ENCODE data around the gene ADGRD2. TPM values are rescaled to one million over a fixed set of nuclear protein-coding genes. Genes with fewer than 3 reads are reported as not detected.

ADGRD2 gene
- total RNA-seq, 1 experiment from 2014 or later, result not detected

DNA sequence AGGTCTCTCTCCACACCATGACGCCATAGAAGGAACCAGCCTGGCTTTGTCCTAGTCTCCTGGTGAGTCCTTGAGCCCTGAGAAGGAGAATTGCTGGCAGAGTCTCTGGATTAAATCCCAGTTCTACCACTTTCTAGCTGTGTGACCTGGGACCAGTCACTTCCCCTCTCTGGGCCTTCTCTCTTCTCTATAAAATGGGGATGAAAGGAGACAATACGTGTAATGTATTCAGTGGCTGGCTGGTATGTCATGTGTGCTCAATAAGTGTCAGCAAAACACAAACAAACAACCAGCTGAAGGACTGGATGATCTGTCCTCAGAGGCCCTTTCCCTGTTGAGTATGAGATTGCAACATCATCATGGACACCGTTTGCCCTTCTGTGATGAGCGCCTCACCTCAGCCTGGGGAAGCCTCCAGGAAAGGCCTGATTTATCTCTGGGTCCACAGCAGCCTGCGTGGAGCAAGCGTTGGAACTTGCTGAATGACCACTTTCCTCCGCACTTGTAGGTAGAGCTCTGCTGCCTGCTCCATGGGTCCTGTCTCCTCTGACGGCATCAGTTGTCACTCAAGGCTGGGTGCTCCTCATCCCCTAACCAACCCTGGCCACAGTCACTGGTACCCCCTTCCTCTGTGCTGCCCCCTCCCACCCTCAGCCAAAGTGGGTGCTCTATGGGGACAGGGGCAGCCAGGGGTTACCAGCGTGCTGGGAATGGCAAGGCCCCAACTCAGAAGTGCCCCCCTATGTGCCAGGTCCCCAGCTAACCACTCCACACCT is 60.6 kb downstream of the ADGRD2 start:
- DNase-seq (ENCODE audit: low read depth), result peak; percentile 46

DNA sequence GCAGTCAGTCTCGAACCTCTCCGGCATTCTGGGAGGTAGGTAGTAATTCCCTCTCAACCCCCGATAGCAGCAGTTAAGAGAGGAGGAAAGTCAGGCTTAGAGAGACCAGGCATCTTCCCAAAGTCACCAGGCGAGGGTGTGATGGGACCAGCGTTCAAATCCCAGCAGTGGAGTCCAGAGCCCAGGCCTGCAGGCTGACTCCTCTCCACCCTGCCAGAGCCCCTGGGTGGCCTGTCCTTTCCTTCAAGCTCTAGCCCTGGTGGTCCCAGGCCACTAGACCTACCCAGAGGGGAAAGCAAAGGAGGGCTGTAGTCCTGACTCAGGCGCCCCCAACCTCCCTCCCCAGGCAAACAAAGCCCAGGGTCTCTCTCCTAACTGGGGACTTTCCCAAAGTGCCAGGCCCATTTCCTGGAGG is 61.2 kb downstream of the ADGRD2 start:
- peak; percentile 41 for DNase-seq (ENCODE audit: low read depth)

DNA sequence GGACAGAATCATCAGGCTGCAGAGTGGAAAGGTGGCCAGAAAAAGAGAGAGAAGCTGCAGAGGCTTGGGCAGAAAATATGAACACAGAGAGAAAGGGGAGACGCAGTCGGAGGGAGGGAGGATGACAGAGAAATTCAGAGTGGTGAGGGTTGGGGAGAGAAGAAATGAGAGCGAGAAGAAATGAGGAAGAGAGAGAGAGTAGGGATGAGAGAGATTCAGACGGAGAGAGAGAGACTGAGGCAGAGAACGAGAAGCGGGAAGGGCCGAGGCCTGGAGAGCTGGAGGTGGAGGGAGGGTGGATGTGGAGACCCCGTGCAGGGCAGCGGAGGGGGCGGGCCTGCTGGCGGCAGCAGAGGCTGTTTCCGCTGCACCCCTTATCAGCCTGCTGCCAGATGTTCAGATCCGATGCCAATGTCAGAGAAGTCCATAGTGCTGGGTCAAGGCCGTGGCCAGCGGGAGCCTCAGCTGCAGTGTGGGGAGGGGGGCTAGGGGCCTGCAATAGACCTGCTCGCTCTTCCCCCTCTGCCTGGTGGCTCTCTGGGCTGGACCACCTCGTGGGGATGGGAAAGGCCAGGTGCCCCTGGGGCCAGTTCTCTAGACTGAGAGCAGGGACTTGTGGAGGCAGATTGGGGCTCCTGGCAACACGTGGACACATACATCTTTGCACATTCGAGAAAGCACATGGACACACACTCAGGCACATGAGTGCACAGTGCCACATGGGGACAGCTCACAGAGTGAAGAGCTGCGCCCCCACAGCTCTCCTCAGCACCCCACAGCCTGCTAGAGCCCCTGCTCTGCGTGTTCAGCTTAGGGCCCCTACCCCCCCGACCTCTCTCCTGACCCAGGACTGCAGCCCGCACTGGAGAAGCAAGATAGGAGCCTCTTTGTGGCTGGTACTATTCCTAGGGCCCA is 61.9 kb downstream of the ADGRD2 start:
- DNase-seq (ENCODE audit: low read depth), result no peak

DNA sequence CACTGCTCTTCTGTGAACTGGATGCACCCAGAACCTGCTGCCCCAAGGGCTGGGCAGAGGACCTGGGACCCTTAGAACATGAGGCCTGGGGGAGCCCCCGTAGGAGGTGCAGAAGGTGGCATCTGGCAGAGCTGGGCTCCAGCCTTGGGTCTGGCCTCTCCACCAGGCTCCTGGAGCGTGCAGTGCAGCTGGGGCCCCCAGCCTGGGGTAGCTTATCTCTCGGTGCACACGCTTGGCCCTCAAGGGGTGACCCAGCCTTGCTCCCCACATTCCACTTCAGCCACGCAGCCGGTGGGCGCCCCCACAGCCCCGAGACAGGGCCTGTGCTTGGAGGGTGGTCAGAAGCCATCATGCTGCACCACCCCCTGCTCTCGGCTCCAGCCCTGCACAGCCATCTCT is 62.6 kb downstream of the ADGRD2 start:
- no peak for DNase-seq (ENCODE audit: low read depth)

DNA sequence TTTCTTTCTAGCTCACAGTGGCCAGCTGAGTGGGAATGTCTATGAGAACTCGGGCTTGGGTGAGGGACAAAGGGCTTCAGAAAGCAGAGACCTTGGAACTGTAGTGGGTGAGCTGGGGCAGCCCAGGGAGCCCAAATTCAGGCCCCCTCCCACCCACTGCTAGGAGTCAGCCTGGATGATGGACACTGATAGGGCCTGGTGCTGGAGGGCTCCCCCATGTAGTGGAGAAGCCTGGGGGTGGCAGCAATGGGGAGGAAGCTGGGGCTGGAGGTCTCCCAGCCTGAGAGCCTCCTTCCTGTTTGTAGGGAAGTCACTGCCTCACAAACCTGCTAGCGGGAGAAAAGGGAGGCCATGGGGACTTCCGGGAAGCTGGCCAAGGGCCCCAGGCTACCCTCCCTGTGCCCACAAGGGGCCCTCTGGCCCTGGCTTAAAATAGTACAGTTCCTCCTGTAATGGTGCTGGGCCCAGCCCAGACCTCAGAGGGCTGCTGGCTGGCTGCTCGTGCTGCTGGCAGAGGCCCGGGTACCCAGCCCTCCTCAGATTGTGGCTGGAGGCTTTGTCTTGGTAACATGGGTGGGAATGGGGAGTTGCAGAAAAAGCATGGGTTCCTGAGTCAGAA is 63.2 kb downstream of the ADGRD2 start:
- peak; percentile 73 for DNase-seq (ENCODE audit: low read depth)

DNA sequence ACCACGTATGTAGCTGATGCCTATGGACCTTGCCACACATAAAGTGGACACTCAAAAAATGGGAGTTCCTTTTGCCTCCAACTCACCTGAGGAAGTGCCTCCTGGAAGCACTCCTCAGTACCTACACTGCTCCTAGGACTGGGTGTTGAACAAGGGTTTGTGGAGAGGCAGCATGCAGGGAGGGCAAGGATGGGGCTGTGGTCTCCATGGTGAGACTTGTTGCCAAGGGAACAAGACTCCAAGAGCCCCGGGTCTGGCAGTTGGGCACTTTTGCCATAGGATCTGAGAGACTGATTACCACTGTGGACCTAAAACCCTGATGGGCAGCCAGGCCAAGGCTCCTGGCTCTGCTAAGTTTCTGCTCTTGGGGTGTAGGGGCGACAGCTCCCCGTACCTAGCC is 63.9 kb downstream of the ADGRD2 start:
- DNase-seq (ENCODE audit: low read depth), result no peak

DNA sequence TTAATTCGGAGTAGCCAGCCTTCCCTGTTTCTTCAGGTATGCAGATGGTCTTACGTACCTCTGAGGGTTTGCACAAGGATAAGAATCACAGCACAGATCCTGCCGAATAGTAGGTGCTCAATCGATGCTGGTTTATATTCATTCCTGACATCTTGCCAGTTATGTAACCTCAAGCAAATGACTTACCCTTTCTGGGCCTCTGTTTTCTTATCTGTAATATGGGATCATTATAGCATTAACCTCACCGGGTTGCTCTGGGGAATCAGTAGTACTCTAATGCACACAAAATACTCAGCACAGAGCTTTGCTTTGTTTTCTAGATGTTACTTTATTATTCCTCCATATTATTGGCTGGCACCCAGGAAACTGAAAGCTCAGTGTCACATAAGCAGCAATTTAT is 64.6 kb downstream of the ADGRD2 start:
- DNase-seq (ENCODE audit: low read depth), result no peak

DNA sequence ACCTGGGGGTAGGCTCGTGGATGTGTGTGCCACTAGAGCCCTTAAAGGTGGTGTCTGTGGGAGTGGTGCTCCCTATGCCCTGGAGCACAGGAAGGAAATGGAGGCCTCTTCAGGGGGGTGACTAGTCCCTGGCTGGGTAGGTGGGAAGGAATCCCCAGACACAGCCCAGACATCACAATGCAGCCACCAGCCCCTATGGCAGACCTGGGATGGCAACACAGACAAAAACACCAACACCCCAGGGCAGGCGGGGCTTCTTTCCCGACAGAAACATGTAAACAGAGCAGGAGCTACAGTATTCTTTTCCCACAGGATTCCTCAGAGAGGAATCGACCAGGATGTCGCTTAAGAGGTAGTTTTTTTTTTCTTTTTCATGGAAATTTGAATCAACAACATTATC is 67.3 kb downstream of the ADGRD2 start:
- no peak for DNase-seq (ENCODE audit: low read depth)

DNA sequence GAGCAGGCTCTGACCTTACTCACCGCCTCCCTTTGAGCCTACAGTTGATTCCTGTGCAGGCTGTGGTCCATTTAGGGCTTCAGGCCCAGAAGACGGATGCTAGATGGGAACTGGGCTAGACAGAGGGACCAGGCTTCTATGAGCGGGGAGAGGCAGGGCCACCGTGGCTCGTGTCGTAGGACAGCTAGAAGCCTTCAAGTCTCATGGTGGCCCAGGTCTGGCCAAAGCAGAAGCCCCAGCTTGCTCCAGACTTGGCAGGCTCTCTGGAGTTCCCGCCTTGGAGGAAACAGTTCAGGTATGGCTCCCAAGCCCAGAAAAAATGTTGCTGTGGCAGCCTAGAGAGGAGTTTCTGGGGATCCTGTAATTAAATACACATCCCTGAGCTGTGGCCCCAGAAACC is 67.9 kb downstream of the ADGRD2 start:
- no peak for DNase-seq (ENCODE audit: low read depth)

DNA sequence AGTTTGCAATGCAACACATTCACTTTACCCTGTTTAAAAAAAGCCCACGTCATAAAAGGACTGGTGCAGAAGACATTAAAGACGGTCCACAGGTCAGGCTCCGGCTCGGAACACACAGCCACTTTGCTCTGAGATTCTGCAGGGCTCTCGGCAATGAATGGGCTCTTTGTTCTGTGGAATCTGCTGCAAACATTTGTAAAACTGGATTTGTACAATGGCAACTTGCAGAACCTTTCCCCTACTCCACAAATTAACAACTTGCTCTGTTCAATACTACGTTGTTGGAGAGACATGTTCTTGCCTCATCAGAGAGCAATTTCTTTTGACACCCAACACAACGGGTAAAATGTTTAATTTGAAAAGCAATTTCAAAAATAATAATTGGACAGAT is 70.0 kb downstream of the ADGRD2 start:
- DNase-seq (ENCODE audit: low read depth), result no peak

DNA sequence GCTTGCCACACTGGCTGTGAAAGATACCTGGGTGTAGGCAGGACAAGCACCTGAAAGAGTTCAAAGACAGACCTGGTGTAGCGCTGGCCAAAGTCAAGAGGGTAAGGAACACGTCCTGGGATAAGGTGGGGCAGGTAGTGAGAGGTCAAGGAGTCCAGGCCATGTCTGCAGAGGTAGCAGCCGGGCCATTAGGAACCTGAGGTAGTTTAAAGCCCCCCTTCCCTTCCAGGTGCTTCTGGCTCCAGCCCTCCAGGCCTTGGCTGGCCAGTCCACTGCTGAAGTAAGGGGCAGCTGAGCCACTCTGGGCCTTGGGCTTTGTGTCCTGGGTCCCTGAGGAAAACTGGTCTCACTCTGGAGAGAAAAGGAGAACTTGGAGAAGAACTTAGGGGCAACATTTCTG is 70.9 kb downstream of the ADGRD2 start:
- no peak for DNase-seq (ENCODE audit: low read depth)

DNA sequence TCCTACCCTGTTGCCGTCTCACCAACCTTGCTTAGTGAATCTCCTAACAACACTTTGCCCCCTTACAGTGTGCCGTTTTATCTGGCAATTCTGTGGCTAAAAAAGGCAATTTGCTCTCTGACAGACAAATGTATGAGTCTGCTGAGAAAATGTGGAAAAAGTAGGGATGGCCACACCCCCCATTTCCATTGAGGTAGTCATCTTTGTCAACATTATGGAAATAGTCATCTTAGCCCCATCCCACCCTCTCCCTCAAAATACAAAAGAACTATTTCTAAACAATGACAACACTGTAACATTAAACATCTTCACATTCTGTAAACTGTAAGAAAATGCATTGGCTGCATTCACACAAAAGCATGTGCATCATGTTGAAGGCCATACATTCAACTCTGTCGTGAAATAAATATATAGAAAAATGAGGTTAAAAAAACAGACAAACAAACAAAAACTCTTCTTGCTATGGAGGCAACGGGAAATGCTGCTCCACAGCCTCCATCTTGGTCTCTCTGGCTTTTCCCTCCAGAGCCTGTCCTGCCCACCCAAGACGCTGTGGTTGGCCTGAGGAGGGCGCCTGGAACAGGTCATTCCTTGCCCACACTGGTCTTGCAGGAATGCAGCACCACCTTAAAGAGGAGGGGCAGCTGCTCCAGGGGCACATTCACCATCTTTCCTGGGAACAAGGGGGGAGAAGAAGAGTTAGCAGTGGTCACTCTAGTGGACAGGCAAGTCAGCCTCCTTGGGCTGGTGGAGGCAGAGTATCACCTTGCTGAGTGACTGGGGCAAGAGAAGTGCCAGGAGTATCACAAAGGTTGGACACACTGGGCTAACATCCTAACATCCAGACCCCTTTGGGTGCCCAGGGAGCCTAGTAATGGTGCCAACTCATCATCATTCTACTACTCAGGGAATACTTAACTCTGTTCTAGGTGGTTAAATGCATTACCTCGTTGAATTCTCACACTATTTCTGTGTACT is 72.2 kb downstream of the ADGRD2 start:
- DNase-seq (ENCODE audit: low read depth), result no peak

DNA sequence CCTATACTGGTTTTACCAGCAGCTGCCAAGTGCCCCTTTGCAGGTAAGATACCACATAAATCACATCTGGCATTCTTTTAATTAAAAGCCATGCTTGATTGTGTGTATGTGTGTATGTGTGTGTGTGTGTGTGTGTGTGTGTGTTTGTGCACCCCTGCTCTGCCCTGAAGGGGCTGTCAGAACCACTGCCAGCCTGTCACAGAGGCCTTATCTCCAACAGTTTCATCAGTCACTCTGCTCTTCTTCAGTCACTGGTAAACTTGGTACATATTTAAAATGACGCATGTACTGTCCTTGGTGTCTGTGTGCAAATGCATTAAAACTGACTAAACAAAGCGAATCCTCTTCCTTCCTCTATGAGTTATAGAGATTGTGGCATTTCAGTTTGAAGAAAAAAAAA is 75.9 kb downstream of the ADGRD2 start:
- no peak for DNase-seq (ENCODE audit: low read depth)

DNA sequence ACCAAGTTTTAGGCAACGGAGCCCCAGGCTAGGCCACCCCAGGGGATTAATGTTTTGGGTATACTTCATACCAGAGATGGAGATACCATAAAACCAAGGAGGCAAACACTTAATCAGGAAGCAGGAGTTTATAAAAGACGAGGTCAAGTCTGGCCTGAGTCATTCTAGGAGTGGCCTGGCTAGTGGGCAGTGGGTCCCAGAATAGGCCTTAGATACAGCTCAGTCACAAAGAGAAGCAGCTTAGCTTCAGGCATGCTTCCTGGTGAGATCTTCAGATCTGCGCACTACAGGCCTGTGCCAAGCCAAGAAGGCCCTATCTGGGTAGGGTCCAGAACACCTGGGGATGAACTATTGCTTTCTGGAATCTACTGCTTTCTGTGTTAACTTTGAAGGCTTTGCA is 77.5 kb downstream of the ADGRD2 start:
- peak; percentile 88 for DNase-seq (ENCODE audit: low read depth)

Other genes starting within 250 kb of the ADGRD2 start
- gene NEK6, start 192.5 kb upstream of the ADGRD2 start, total RNA-seq (2014; rRNA removed; shearing (Covaris generic)), result 51.3 and 88.5 TPM in 2 replicates
- 389 and 692 TPM in 2 replicates for gene PSMB7, start 35.0 kb upstream of the ADGRD2 start, total RNA-seq (2014; rRNA removed; shearing (Covaris generic))
- gene NR5A1, start 56.9 kb downstream of the ADGRD2 start, total RNA-seq (2014; rRNA removed; shearing (Covaris generic)), result 0.02 TPM in 1 of 2 replicates, not detected in the other

Data from M059J (cell line).